Heart right ventricle (tissue), 16 donors: ENCODE results near the gene MAPK8IP3. TPM values are rescaled to one million over a fixed set of nuclear protein-coding genes. Genes with fewer than 3 reads are reported as not detected.
A peak's percentile ranks its signal among the peaks of the same experiment; 100 is the strongest.

ENCODE experiments used
- ATAC-seq, 8 donors: fragments of 200-7000 bp; cut with Tn5 transposase; one replicate each; pipeline ENCODE4 v1.9.1; 2020; ENCODE audit warnings: mild to moderate bottlenecking in 8 of 8, moderate library complexity in 8 of 8, moderate number of reproducible peaks in 1 of 8
- DNase-seq, 2 donors: peaks; one replicate each; pipeline ENCODE4 v3.0.0-alpha.2; 2020
- H3K27ac ChIP-seq, 10 donors: fragments of 200-600 bp; sonication (generic) in 2 of 10; one replicate each; pipeline versions ENCODE4 v1.5.0 to v1.8.0; 2020 to 2022; ENCODE audit warnings: mild to moderate bottlenecking in 3 of 10
- H3K27me3 ChIP-seq, 7 donors: fragments of 200-600 bp; one replicate each; pipeline ENCODE4 v1.8.0; 2021 to 2022; ENCODE audit warnings: mild to moderate bottlenecking in 2 of 7
- H3K36me3 ChIP-seq, 9 donors: fragments of 200-600 bp; sonication (generic) in 1 of 9; one replicate each; pipeline versions ENCODE4 v1.5.0 to v1.8.0; 2020 to 2022; ENCODE audit warnings: mild to moderate bottlenecking in 2 of 9
- H3K4me1 ChIP-seq, 9 donors: fragments of 200-600 bp; sonication (generic) in 1 of 9; one replicate each; pipeline versions ENCODE4 v1.5.0 to v1.8.0; 2020 to 2022; ENCODE audit warnings: mild to moderate bottlenecking in 4 of 9
- H3K4me3 ChIP-seq, 10 donors: fragments of 200-600 bp; sonication (generic) in 2 of 10; one replicate each; pipeline versions ENCODE4 v1.5.0 to v1.8.0; 2020 to 2022; ENCODE audit warnings: mild to moderate bottlenecking in 7 of 10, moderate library complexity in 2 of 10
- H3K9me3 ChIP-seq, 11 donors: fragments of 200-600 bp in 10 of 11; sonication (generic) in 2 of 11; one replicate each; pipeline versions ENCODE4 v1.5.0 to v1.8.0; 2013 to 2022; ENCODE audit warnings: mild to moderate bottlenecking in 2 of 11, control low read depth in 1 of 11, moderate library complexity in 1 of 11
- WGBS, 2 donors: extraction: QIAGEN DNeasy Blood & Tissue Kit; methylation state at CpG; one replicate each; pipeline ENCODE4 v1.1.7; 2013; ENCODE audit warnings: inconsistent platforms in 1 of 2; 5-methylcytosine and 5-hydroxymethylcytosine counted together
- intact Hi-C, 10 donors: fragments of 100-400 bp; cut with DNase I; formaldehyde crosslinking; loops; one replicate each; pipeline versions ENCODE4 v1.11.1 to v1.14.2; 2022
- polyA plus RNA-seq, 2 donors: library from polyadenylated mRNA; stranded (reverse); fragments of 200-250 nt; gene quantifications; one replicate each; pipeline ENCODE4 v1.2.3, GENCODE V29; 2013
- total RNA-seq, 10 donors: library from RNA; stranded (reverse); fragmentation: NEBNext Ultra II Directional in 3 of 10; extraction: Animal tissue kit (Norgen Biotek cat#: 25700) in 3 of 10; gene quantifications; one replicate each; pipeline versions ENCODE4 v1.2.1 to v1.2.4, GENCODE V29; 2021 to 2023
- TF ChIP-seq, protein P1 (sequence below), 9 donors: fragments of 200-600 bp; sonication (generic) in 2 of 9; IDR thresholded peaks; one replicate each; pipeline versions ENCODE4 v1.5.0 to v1.8.0; 2021 to 2022; ENCODE audit warnings: antibody characterized with exemption in 9 of 9, mild to moderate bottlenecking in 5 of 9, moderate library complexity in 1 of 9
- donor health status: Arrhythmogenic right ventricular cardiomyopathy.
- donor health status: ischemic (EF 13 %, LVEDD 7.1; RV severe dilation, severe dysfunction).
- donor health status: healthy with polysubstance abuse.
- donor health status: DM: no; HTN: yes; CAD: no.
- donor health status: DM: no; HTN: no; CAD: no.
- donor health status: ischemic (EF 25% LVEDD 6.9; RV normal size, moderate dysfunction).
- donor health status: ischemic (EF 25% LVEDD 5.7; RV mildly dilated, moderate dysfunction).
- donor health status: healthy.
- donor health status: DM: yes; HTN: yes; CAD: no.
- donor health status: Ischemic cardiomyopathy.
- donor health status: ischemic (EF 35%, LVEDD 5.7; RV mildly dilated, moderate dysfunction).
- donor health status: nonischemic (EF 11% LVEDD 7.7; RV severe dilation, severe dysfunction).
- donor health status: DM: yes; HTN: yes; CAD: no.
- donor health status: PGD.
- donor health status: ischemic (EF 29% LVEDD 5.4; RV normal size, mild dysfunction).
- donor health status: nonischemic (EF 23%, LVEDD 6.1; RV moderate dilation, normal function).

MAPK8IP3 gene
- total and polyA plus RNA-seq, 12 donors: 31.2 to 126 (median 71.7) TPM

- 89 to 92% methylated on average over 29 to 30 of the region's 30 CpGs for whole genome bisulfite sequencing, 2 donors
- no peak for DNase-seq
- TF ChIP-seq, protein P1, sequence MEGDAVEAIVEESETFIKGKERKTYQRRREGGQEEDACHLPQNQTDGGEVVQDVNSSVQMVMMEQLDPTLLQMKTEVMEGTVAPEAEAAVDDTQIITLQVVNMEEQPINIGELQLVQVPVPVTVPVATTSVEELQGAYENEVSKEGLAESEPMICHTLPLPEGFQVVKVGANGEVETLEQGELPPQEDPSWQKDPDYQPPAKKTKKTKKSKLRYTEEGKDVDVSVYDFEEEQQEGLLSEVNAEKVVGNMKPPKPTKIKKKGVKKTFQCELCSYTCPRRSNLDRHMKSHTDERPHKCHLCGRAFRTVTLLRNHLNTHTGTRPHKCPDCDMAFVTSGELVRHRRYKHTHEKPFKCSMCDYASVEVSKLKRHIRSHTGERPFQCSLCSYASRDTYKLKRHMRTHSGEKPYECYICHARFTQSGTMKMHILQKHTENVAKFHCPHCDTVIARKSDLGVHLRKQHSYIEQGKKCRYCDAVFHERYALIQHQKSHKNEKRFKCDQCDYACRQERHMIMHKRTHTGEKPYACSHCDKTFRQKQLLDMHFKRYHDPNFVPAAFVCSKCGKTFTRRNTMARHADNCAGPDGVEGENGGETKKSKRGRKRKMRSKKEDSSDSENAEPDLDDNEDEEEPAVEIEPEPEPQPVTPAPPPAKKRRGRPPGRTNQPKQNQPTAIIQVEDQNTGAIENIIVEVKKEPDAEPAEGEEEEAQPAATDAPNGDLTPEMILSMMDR (IDR thresholded peaks at IDR 0.05): no peak
Measured at GRCh38 chr16:1762196-1762878, 56.3 kb downstream of the MAPK8IP3 start.

GRCh38 chr16:1762879-1763520 is 57.0 kb downstream of the MAPK8IP3 start:
- Histone ChIP-seq H3K4me3 (no peak overlapping the region), H3K27ac (no peak overlapping the region), H3K27me3 (no peaks in the 10 kb centered on the region), H3K36me3 (peaks cover 0 to 95% (median 50%) of the 10 kb centered on the region in 9 donors), H3K4me1 (no peaks in the 10 kb centered on the region), H3K9me3 (no peaks in the 10 kb centered on the region)
- intact Hi-C loops: no loop called here
- ATAC-seq (no peak), DNase-seq (no peak)
- 86 to 87% methylated on average over 24 of the region's 24 CpGs for WGBS, 2 donors
- TF ChIP-seq, protein P1 (IDR thresholded peaks at IDR 0.05): no peak

More at GRCh38 chr16:1762196-1762878, 56.3 kb downstream of the MAPK8IP3 start:
- ATAC-seq: no peak
- Histone ChIP-seq H3K36me3 (peaks cover 0 to 95% (median 43%) of the 10 kb centered on the region in 9 donors), H3K4me3 (no peak overlapping the region), H3K9me3 (no peaks in the 10 kb centered on the region), H3K27ac (no peak overlapping the region), H3K4me1 (no peaks in the 10 kb centered on the region), H3K27me3 (no peaks in the 10 kb centered on the region)
- intact Hi-C loops: no loop called here

- Histone ChIP-seq H3K27me3 (no peaks in the 10 kb centered on the region), H3K27ac (no peak overlapping the region), H3K36me3 (peaks cover 0 to 95% (median 58%) of the 10 kb centered on the region in 9 donors), H3K4me1 (no peaks in the 10 kb centered on the region), H3K4me3 (no peak overlapping the region), H3K9me3 (no peaks in the 10 kb centered on the region)
- WGBS, 2 donors: 72 to 79% methylated on average over 72 to 81 of the region's 81 CpGs
- TF ChIP-seq, protein P1 (IDR thresholded peaks at IDR 0.05): peak in 7 of 9 donors; percentile 28 to 49 (median 35)
- intact Hi-C loops: no loop called here
- no peak for DNase-seq
- peak in 1 of 8 donors; percentile 7 for ATAC-seq
Measured at GRCh38 chr16:1763521-1764511, 57.8 kb downstream of the MAPK8IP3 start.

DNA sequence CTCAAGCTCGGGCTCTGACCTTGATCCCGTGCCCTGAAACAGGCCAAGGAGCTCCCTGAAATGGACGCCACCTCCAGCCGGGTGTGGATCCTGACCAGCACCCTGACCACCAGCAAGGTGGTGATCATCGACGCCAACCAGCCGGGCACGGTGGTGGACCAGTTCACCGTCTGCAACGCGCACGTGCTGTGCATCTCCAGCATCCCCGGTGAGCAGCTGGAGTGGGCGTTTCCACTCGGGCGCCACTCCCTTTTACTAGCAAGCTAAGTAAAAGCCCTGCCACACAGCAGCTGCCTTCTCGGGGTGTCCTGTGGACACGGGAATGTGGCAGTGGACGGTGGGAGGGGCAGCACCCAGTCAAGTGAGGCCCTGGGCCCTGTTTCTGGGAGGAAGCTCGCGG is 59.0 kb downstream of the MAPK8IP3 start:
- Histone ChIP-seq H3K4me1 (peaks cover 0 to 7% (median 3%) of the 10 kb centered on the region in 9 donors), H3K27me3 (no peaks in the 10 kb centered on the region), H3K27ac (no peak overlapping the region), H3K4me3 (no peak overlapping the region), H3K36me3 (peaks cover 0 to 95% (median 61%) of the 10 kb centered on the region in 9 donors), H3K9me3 (no peaks in the 10 kb centered on the region)
- TF ChIP-seq, protein P1 (IDR thresholded peaks at IDR 0.05): no peak
- intact Hi-C loops: loop anchor here in 1 of 10 donors (5.0 kb wide), 1 partner anchor 58 kb away; the partner anchor contains the start of gene MAPK8IP3
- WGBS, 2 donors: 92 to 95% methylated on average over 21 of the region's 21 CpGs
- no peak for ATAC-seq
- DNase-seq: no peak
